Measurements from ENCODE around the gene MAOB. TPM values are rescaled to one million over a fixed set of nuclear protein-coding genes. Genes with fewer than 3 reads are reported as not detected.

The MAOB gene
- total RNA-seq: not detected

DNA sequence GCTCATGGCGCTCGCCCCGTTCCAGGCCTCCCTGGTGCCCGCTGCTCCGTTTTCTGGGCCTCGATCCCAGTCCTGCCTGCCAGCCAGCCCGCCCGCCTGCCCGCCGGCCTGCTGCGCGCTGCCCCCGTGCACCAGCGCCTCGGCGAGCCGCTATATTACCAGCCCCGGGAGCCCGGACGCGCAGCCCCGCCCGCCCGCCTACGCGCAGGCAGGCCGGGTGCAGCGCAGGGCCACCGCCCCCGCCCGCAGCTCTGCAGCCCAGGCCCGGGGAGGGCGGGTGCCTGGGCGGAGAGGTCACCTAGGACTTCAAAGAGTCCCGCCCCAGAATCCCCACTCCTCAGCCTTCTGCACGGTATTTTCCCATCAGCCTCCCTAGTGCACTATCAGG lies at the start of gene MAOB:
Gene MAOB, minus strand, starts transcription at position 157 of the 388 bp plus-strand sequence. Its CDS starts 151 bp downstream, at position 6.

Other genes with a start within 250 kb of the MAOB start
- gene MAOA, start 226.2 kb downstream of the MAOB start, total RNA-seq: not detected
- not detected for gene NDP, start 90.9 kb upstream of the MAOB start, total RNA-seq